Measurements from ENCODE around the gene ERLIN1. TPM values are rescaled to one million over a fixed set of nuclear protein-coding genes. Genes with fewer than 3 reads are reported as not detected.

The ERLIN1 gene
- polyA plus RNA-seq, 3 donors, result 10.9 to 22.7 (median 11.2) TPM

- no peak overlapping the region for H3K27ac ChIP-seq (ENCODE audit: low read depth, low read length)
- WGBS, 3 donors, result 30 to 74% (median 65%) methylated on average over 1 of the region's 1 CpG
Measured at GRCh38 chr10:100175875-100176274, 10.0 kb downstream of the ERLIN1 start.

GRCh38 chr10:100174699-100175677 lies 10.8 kb downstream of the ERLIN1 start:
- H3K27ac ChIP-seq (ENCODE audit: low read depth, low read length), result no peak overlapping the region

GRCh38 chr10:100173035-100173434 lies 12.8 kb downstream of the ERLIN1 start:
- WGBS, 3 donors, result 95 to 99% (median 97%) methylated on average over 6 of the region's 6 CpGs
- no peak overlapping the region for H3K27ac ChIP-seq (ENCODE audit: low read depth, low read length)

More at GRCh38 chr10:100174699-100175677, 10.8 kb downstream of the ERLIN1 start:
- WGBS, 3 donors, result 61 to 90% (median 86%) methylated on average over 3 of the region's 3 CpGs

GRCh38 chr10:100172349-100172748 lies 13.5 kb downstream of the ERLIN1 start:
- H3K27ac ChIP-seq (ENCODE audit: low read depth, low read length), result no peak overlapping the region
- whole genome bisulfite sequencing, 3 donors, result 87 to 98% (median 89%) methylated on average over 1 of the region's 1 CpG

GRCh38 chr10:100168313-100168643 lies 17.6 kb downstream of the ERLIN1 start:
- WGBS, 3 donors, result 74 to 92% (median 79%) methylated on average over 1 of the region's 1 CpG

GRCh38 chr10:100167553-100168312 lies 18.1 kb downstream of the ERLIN1 start:
- H3K27ac ChIP-seq (ENCODE audit: low read depth, low read length), result no peak overlapping the region
- 34 to 60% (median 53%) methylated on average over 5 of the region's 5 CpGs for WGBS, 3 donors

More at GRCh38 chr10:100168313-100168643, 17.6 kb downstream of the ERLIN1 start:
- H3K27ac ChIP-seq (ENCODE audit: low read depth, low read length), result no peak overlapping the region

- WGBS, 3 donors, result 82 to 92% (median 84%) methylated on average over 3 of the region's 3 CpGs
Measured at GRCh38 chr10:100163704-100164621, 21.9 kb downstream of the ERLIN1 start.

GRCh38 chr10:100162696-100163095 lies 23.1 kb downstream of the ERLIN1 start:
- 95 to 99% (median 96%) methylated on average over 3 of the region's 3 CpGs for WGBS, 3 donors
- no peak overlapping the region for H3K27ac ChIP-seq (ENCODE audit: low read depth, low read length)

More at GRCh38 chr10:100163704-100164621, 21.9 kb downstream of the ERLIN1 start:
- no peak overlapping the region for H3K27ac ChIP-seq (ENCODE audit: low read depth, low read length)

- WGBS, 3 donors, result 93 to 100% (median 97%) methylated on average over 2 of the region's 2 CpGs
Measured at GRCh38 chr10:100158044-100158805, 27.6 kb downstream of the ERLIN1 start.

GRCh38 chr10:100157156-100157555 lies 28.7 kb downstream of the ERLIN1 start:
- no peak overlapping the region for H3K27ac ChIP-seq (ENCODE audit: low read depth, low read length)

More at GRCh38 chr10:100158044-100158805, 27.6 kb downstream of the ERLIN1 start:
- H3K27ac ChIP-seq (ENCODE audit: low read depth, low read length), result no peak overlapping the region

GRCh38 chr10:100155936-100156335 lies 29.9 kb downstream of the ERLIN1 start:
- 93 to 97% (median 95%) methylated on average over 5 of the region's 5 CpGs for WGBS, 3 donors
- H3K27ac ChIP-seq (ENCODE audit: low read depth, low read length), result no peak overlapping the region

- WGBS, 3 donors, result 94 to 97% (median 95%) methylated on average over 4 of the region's 4 CpGs
- H3K27ac ChIP-seq (ENCODE audit: low read depth, low read length), result no peak overlapping the region
Measured at GRCh38 chr10:100154666-100155065, 31.2 kb downstream of the ERLIN1 start.

- 84 to 88% (median 86%) methylated on average over 4 of the region's 4 CpGs for WGBS, 3 donors
- no peak overlapping the region for H3K27ac ChIP-seq (ENCODE audit: low read depth, low read length)
Measured at GRCh38 chr10:100153239-100153825, 32.5 kb downstream of the ERLIN1 start.

GRCh38 chr10:100151723-100152300 lies 34.0 kb downstream of the ERLIN1 start:
- H3K27ac ChIP-seq (ENCODE audit: low read depth, low read length), result no peak overlapping the region
- 80 to 91% (median 84%) methylated on average over 6 of the region's 6 CpGs for WGBS, 3 donors

- WGBS, 3 donors, result 74 to 87% (median 78%) methylated on average over 8 of the region's 8 CpGs
- no peak overlapping the region for H3K27ac ChIP-seq (ENCODE audit: low read depth, low read length)
Measured at GRCh38 chr10:100148353-100149211, 37.2 kb downstream of the ERLIN1 start.

All from adipose tissue (tissue), 3 donors.